Gastroesophageal sphincter (tissue), 4 donors: Measurements from ENCODE around the gene HIGD2B. TPM values are rescaled to one million over a fixed set of nuclear protein-coding genes. Genes with fewer than 3 reads are reported as not detected.
"Not testable (repeated sequence)": the region's sequence is repeated elsewhere in the genome, so short reads cannot be mapped to it uniquely, and the experiment has no call there.

Experiments
- ATAC-seq: fragments of 150-250 bp; one replicate; pipeline ENCODE4 v1.9.1; 2016; ENCODE audit warnings: mild to moderate bottlenecking, moderate library complexity
- H3K27ac ChIP-seq, 4 donors: fragments of 200-600 bp; sonication (generic) in 3 of 4; 1 replicate in 3 of 4; 2 replicates in 1 of 4; pipeline ENCODE4 v1.5.1; 2016 to 2019
- H3K27me3 ChIP-seq: fragments of 200-600 bp; sonication (generic); one replicate; pipeline ENCODE4 v1.5.1; 2019
- H3K36me3 ChIP-seq, 2 donors: fragments of 200-600 bp; sonication (generic); one replicate each; pipeline ENCODE4 v1.5.1; 2019; ENCODE audit warnings: control low read depth in 1 of 2
- H3K4me1 ChIP-seq, 3 donors: fragments of 200-600 bp; sonication (generic); 1 replicate in 2 of 3; 2 replicates in 1 of 3; pipeline ENCODE4 v1.5.1; 2016 to 2019; ENCODE audit warnings: control low read depth in 2 of 3
- H3K4me3 ChIP-seq, 2 donors: fragments of 200-600 bp; sonication (generic); one replicate each; pipeline ENCODE4 v1.5.1; 2019; ENCODE audit warnings: mild to moderate bottlenecking in 1 of 2, moderate library complexity in 1 of 2
- H3K9me3 ChIP-seq, 3 donors: fragments of 200-600 bp; sonication (generic); one replicate each; pipeline ENCODE4 v1.5.1; 2017 to 2019; ENCODE audit warnings: control low read depth in 2 of 3
- EP300 ChIP-seq: sonication (generic); formaldehyde crosslinking; IDR thresholded peaks from one replicate; pipeline ENCODE4 v1.6.1; 2017; ENCODE audit warnings: antibody characterized with exemption, mild to moderate bottlenecking
- POLR2A ChIP-seq, 2 donors: fragments of 450-650 bp; IDR thresholded peaks; one replicate each; pipeline ENCODE4 v1.6.1; 2017; ENCODE audit warnings: antibody characterized with exemption in 2 of 2, mild to moderate bottlenecking in 2 of 2, moderate library complexity in 1 of 2
- POLR2AphosphoS5 ChIP-seq: sonication (generic); formaldehyde crosslinking; IDR thresholded peaks from one replicate; pipeline ENCODE4 v1.6.1; 2017; ENCODE audit warnings: antibody characterized with exemption
- whole genome bisulfite sequencing, 2 donors: methylation state at CpG; one replicate each; pipeline ENCODE4 v1.1.5; 2018; ENCODE audit warnings: low coverage in 1 of 2; 5-methylcytosine and 5-hydroxymethylcytosine counted together
- total RNA-seq, 4 donors: library from RNA; depleted of rRNA; stranded (reverse); fragments of >200 nt; gene quantifications; one replicate each; pipeline ENCODE4 v1.1.0, GENCODE V29; 2016
- TF ChIP-seq, protein P1 (sequence below), 4 experiments: fragments of 200-600 bp in 2 of 4; fragments of 450-650 bp in 2 of 4; sonication (generic) in 1 of 4; IDR thresholded peaks; one replicate each; pipeline ENCODE4 v1.5.1; 2017 to 2019; ENCODE audit warnings: antibody characterized with exemption in 4 of 4, mild to moderate bottlenecking in 2 of 4, moderate library complexity in 2 of 4

HIGD2B gene
- total RNA-seq, 4 donors from 2014 or later, result not detected

DNA sequence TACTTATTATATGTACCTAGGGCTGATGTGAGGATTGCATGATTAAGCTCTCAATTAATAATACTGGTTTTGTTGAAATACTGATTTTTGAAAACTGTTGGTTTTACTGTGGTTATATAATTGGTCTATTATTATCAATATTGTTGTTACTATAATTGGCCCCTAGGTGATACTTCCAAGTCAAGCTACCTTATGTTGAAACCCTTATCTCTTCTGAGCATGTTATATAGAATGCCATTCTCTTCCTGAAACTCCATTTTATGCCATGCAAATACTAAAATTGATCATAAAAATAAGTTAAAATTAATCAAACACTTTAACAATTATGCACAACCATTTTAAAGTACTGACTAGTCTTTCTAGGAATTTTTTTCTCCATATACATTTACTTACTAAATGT is 46.1 kb upstream of the HIGD2B start:
- H3K27ac ChIP-seq, result no peak overlapping the region
- no peaks in the 10 kb centered on the region for H3K4me1 ChIP-seq
- H3K9me3 ChIP-seq, result no peaks in the 10 kb centered on the region
- H3K36me3 ChIP-seq, result peaks cover 0 to 92% of the 10 kb centered on the region in 2 donors
- no peaks in the 10 kb centered on the region for H3K27me3 ChIP-seq
- TF ChIP-seq EP300, result no peak
- ATAC-seq, result no peak
- H3K4me3 ChIP-seq, result no peak overlapping the region

GRCh38 chr15:72728821-72729220 is 42.8 kb upstream of the HIGD2B start:
- Histone ChIP-seq H3K27ac (no peak overlapping the region), H3K4me3 (no peak overlapping the region), H3K36me3 (peaks cover 0 to 83% of the 10 kb centered on the region in 2 donors), H3K9me3 (no peaks in the 10 kb centered on the region), H3K4me1 (no peaks in the 10 kb centered on the region), H3K27me3 (no peaks in the 10 kb centered on the region)
- WGBS, 2 donors, result 71 to 86% methylated on average over 1 of the region's 1 CpG
- TF ChIP-seq POLR2AphosphoS5 (no peak), EP300 (no peak), POLR2A (IDR thresholded peaks at IDR 0.05) (no peak)
- TF ChIP-seq, protein P1, sequence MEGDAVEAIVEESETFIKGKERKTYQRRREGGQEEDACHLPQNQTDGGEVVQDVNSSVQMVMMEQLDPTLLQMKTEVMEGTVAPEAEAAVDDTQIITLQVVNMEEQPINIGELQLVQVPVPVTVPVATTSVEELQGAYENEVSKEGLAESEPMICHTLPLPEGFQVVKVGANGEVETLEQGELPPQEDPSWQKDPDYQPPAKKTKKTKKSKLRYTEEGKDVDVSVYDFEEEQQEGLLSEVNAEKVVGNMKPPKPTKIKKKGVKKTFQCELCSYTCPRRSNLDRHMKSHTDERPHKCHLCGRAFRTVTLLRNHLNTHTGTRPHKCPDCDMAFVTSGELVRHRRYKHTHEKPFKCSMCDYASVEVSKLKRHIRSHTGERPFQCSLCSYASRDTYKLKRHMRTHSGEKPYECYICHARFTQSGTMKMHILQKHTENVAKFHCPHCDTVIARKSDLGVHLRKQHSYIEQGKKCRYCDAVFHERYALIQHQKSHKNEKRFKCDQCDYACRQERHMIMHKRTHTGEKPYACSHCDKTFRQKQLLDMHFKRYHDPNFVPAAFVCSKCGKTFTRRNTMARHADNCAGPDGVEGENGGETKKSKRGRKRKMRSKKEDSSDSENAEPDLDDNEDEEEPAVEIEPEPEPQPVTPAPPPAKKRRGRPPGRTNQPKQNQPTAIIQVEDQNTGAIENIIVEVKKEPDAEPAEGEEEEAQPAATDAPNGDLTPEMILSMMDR (IDR thresholded peaks at IDR 0.05), result no peak
- ATAC-seq, result no peak

- ATAC-seq, H3K4me3 ChIP-seq, H3K4me1 ChIP-seq, H3K27ac ChIP-seq, H3K9me3 ChIP-seq, H3K27me3 ChIP-seq: not testable (repeated sequence)
- 73 to 100% methylated on average over 1 of the region's 1 CpG for WGBS, 2 donors
- H3K36me3 ChIP-seq, result peaks cover 0 to 77% of the 10 kb centered on the region in 2 donors
These were observed 42.3 kb upstream of the HIGD2B start for GRCh38 chr15:72728249-72728648.

GRCh38 chr15:72727154-72727553 is 41.2 kb upstream of the HIGD2B start:
- ATAC-seq, result no peak
- Histone ChIP-seq H3K9me3 (no peaks in the 10 kb centered on the region), H3K36me3 (peaks cover 0 to 75% of the 10 kb centered on the region in 2 donors), H3K27me3 (no peaks in the 10 kb centered on the region), H3K27ac (no peak overlapping the region), H3K4me3 (no peak overlapping the region), H3K4me1 (no peaks in the 10 kb centered on the region)
- no peak for TF ChIP-seq POLR2A (IDR thresholded peaks at IDR 0.05)
- no peak for TF ChIP-seq POLR2AphosphoS5
- no peak for TF ChIP-seq EP300
- TF ChIP-seq, protein P1 (IDR thresholded peaks at IDR 0.05), result no peak

- not testable (repeated sequence) for H3K27ac ChIP-seq, H3K9me3 ChIP-seq, H3K27me3 ChIP-seq, ATAC-seq, H3K4me3 ChIP-seq, H3K4me1 ChIP-seq
- peaks cover 0 to 63% of the 10 kb centered on the region in 2 donors for H3K36me3 ChIP-seq
- WGBS, 2 donors, result 80 to 96% methylated on average over 1 to 6 of the region's 6 CpGs
These were observed 39.9 kb upstream of the HIGD2B start for GRCh38 chr15:72725851-72726250.

- Histone ChIP-seq H3K27me3 (no peaks in the 10 kb centered on the region), H3K9me3 (no peaks in the 10 kb centered on the region), H3K36me3 (peaks cover 0 to 63% of the 10 kb centered on the region in 2 donors), H3K4me1 (no peaks in the 10 kb centered on the region), H3K4me3 (no peak overlapping the region), H3K27ac (no peak overlapping the region)
- WGBS, 2 donors, result 67 to 85% methylated on average over 3 of the region's 3 CpGs
- no peak for ATAC-seq
- TF ChIP-seq POLR2AphosphoS5, result no peak
- no peak for TF ChIP-seq POLR2A (IDR thresholded peaks at IDR 0.05)
- TF ChIP-seq, protein P1 (IDR thresholded peaks at IDR 0.05), result no peak
- TF ChIP-seq EP300, result no peak
These were observed 39.5 kb upstream of the HIGD2B start for GRCh38 chr15:72725446-72725845.

DNA sequence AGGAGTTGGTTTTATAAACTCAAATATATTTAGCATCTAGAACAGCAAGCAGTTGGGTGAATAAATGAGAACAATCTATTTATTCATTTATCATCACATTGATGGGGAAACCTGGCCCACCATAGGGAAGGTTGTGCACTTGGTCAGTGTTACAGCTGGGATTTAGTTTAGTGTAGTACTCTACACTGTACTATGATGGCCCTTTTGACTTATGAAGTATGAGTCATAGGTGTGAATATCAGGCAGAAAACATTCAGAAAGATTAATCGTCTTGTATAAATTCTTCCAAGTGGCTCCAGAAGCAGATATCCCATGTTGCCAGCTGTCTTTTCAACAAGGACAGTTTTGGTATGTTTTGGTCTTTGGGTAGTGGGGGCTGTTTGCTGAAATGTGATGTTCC is 38.0 kb upstream of the HIGD2B start:
- Histone ChIP-seq H3K4me1 (no peaks in the 10 kb centered on the region), H3K36me3 (peaks cover 0 to 58% of the 10 kb centered on the region in 2 donors), H3K27me3 (no peaks in the 10 kb centered on the region), H3K9me3 (no peaks in the 10 kb centered on the region), H3K27ac (no peak overlapping the region), H3K4me3 (no peak overlapping the region)
- TF ChIP-seq POLR2A (IDR thresholded peaks at IDR 0.05) (no peak), EP300 (no peak), POLR2AphosphoS5 (no peak)
- TF ChIP-seq, protein P1 (IDR thresholded peaks at IDR 0.05), result no peak
- ATAC-seq, result no peak
- WGBS, 2 donors, result 57 to 75% methylated on average over 1 of the region's 1 CpG
